ENCODE measurements around the gene SMIM22.
"Not testable (repeated sequence)": the region's sequence is repeated elsewhere in the genome, so short reads cannot be mapped to it uniquely, and the experiment has no call there.

DNA sequence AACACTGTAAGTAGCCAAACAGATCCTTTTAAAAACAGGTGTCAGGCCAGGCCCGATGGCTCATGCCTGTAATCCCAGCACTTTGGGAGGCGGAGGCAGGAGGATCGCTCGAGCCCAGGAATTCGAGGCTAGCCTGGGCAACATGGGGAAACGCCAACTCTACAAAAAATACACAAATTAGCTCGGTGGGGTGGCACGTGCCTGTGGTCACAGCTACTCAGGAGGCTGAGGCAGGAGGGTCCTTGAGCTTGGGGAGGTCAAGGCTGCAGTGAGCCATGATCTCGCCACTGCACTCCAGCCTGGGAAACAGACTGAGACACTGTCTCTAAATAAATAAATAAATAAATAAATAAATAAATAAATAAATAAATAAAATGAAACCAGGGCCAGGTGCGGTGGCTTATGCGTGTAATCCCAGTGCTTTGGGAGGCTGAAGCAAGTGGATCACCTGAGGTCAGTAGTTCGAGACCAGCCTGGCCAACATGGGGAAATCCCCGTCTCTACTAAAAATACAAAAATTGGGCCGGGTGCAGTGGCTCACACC is 10.7 kb upstream of the SMIM22 start:
- TF ChIP-seq, protein P1, sequence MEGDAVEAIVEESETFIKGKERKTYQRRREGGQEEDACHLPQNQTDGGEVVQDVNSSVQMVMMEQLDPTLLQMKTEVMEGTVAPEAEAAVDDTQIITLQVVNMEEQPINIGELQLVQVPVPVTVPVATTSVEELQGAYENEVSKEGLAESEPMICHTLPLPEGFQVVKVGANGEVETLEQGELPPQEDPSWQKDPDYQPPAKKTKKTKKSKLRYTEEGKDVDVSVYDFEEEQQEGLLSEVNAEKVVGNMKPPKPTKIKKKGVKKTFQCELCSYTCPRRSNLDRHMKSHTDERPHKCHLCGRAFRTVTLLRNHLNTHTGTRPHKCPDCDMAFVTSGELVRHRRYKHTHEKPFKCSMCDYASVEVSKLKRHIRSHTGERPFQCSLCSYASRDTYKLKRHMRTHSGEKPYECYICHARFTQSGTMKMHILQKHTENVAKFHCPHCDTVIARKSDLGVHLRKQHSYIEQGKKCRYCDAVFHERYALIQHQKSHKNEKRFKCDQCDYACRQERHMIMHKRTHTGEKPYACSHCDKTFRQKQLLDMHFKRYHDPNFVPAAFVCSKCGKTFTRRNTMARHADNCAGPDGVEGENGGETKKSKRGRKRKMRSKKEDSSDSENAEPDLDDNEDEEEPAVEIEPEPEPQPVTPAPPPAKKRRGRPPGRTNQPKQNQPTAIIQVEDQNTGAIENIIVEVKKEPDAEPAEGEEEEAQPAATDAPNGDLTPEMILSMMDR (IDR thresholded peaks at IDR 0.05), result not testable (repeated sequence)
- not testable (repeated sequence) for TF ChIP-seq POLR2A (IDR thresholded peaks at IDR 0.05)
